ENCODE results near the gene PPP5C. TPM values are rescaled to one million over a fixed set of nuclear protein-coding genes. Genes with fewer than 3 reads are reported as not detected.

The PPP5C gene
- total and polyA plus RNA-seq, 3 donors from 2014 or later = 49.1 to 72.8 (median 71.7) TPM

- Histone ChIP-seq H3K36me3 (ENCODE audit: low read depth, missing control alignments) (no peaks in the 10 kb centered on the region), H3K27me3 (no peaks in the 10 kb centered on the region), H3K9me3 (no peaks in the 10 kb centered on the region), H3K4me1 (peaks cover 15% of the 10 kb centered on the region), H3K4me3 (peak overlapping the region; percentile 41 to 69), H3K27ac (peak overlapping the region; percentile 28 to 63)
- no peak for TF ChIP-seq POLR2A (IDR thresholded peaks at IDR 0.05)
- no peak for TF ChIP-seq CTCF (IDR thresholded peaks at IDR 0.05)
- intact Hi-C loops (cut with DNase I; ENCODE audit: low total_unique reads) = no loop called here
- WGBS, 2 donors = 0 to 3% methylated on average over 7 to 10 of the region's 10 CpGs
- no peak for DNase-seq
Observed at GRCh38 chr19:46426035-46426505, 79.2 kb downstream of the PPP5C start.

GRCh38 chr19:46426506-46427162 is 79.7 kb downstream of the PPP5C start:
- Histone ChIP-seq H3K27ac (peak overlapping the region; percentile 28 to 63), H3K27me3 (no peaks in the 10 kb centered on the region), H3K4me1 (peaks cover 15% of the 10 kb centered on the region), H3K4me3 (peak overlapping the region; percentile 41 to 69), H3K9me3 (no peaks in the 10 kb centered on the region), H3K36me3 (ENCODE audit: low read depth, missing control alignments) (no peaks in the 10 kb centered on the region)
- TF ChIP-seq POLR2A (IDR thresholded peaks at IDR 0.05) = no peak
- TF ChIP-seq CTCF (IDR thresholded peaks at IDR 0.05) = no peak
- intact Hi-C loops (cut with DNase I; ENCODE audit: low total_unique reads) = no loop called here
- DNase-seq = peak; percentile 94
- 1 to 3% methylated on average over 20 to 32 of the region's 32 CpGs for WGBS, 2 donors

- no peak for DNase-seq
- no peaks in the 10 kb centered on the region for H3K27me3 ChIP-seq
- 57 to 65% methylated on average over 17 of the region's 17 CpGs for WGBS, 2 donors
- H3K27ac ChIP-seq = no peak overlapping the region
- no peak overlapping the region for H3K4me3 ChIP-seq
- H3K9me3 ChIP-seq = no peaks in the 10 kb centered on the region
- TF ChIP-seq CTCF (IDR thresholded peaks at IDR 0.05) (no peak), POLR2A (IDR thresholded peaks at IDR 0.05) (no peak)
- peaks cover 15% of the 10 kb centered on the region for H3K4me1 ChIP-seq
- no peaks in the 10 kb centered on the region for H3K36me3 ChIP-seq (ENCODE audit: low read depth, missing control alignments)
- intact Hi-C loops (cut with DNase I; ENCODE audit: low total_unique reads) = no loop called here
Observed at GRCh38 chr19:46427518-46428045, 80.7 kb downstream of the PPP5C start.

GRCh38 chr19:46428239-46429135 is 81.6 kb downstream of the PPP5C start, which contains the start of gene PNMA8C:
TSS of gene PNMA8C (minus strand) at chr19:46428936. CDS start at chr19:46428359, 577 bp downstream.
- H3K9me3 ChIP-seq = no peaks in the 10 kb centered on the region
- intact Hi-C loops (cut with DNase I; ENCODE audit: low total_unique reads) = no loop called here
- peak within 1 kb of the TSS; percentile 9 to 20 for H3K4me3 ChIP-seq
- no peak within 1 kb of the TSS for H3K27ac ChIP-seq
- H3K4me1 ChIP-seq = peaks cover 15% of the 10 kb centered on the region
- H3K27me3 ChIP-seq = no peaks in the 10 kb centered on the region
- 22 to 31% methylated on average over 24 to 43 of the region's 52 CpGs for WGBS, 2 donors
- no peak for TF ChIP-seq POLR2A (IDR thresholded peaks at IDR 0.05)
- no peak for TF ChIP-seq CTCF (IDR thresholded peaks at IDR 0.05)
- peak; percentile 89 for DNase-seq
- H3K36me3 ChIP-seq (ENCODE audit: low read depth, missing control alignments) = no peaks in the 10 kb centered on the region
